ENCODE results near the gene SNIP1.
"Not testable (repeated sequence)": the region's sequence is repeated elsewhere in the genome, so short reads cannot be mapped to it uniquely, and the experiment has no call there.

DNA sequence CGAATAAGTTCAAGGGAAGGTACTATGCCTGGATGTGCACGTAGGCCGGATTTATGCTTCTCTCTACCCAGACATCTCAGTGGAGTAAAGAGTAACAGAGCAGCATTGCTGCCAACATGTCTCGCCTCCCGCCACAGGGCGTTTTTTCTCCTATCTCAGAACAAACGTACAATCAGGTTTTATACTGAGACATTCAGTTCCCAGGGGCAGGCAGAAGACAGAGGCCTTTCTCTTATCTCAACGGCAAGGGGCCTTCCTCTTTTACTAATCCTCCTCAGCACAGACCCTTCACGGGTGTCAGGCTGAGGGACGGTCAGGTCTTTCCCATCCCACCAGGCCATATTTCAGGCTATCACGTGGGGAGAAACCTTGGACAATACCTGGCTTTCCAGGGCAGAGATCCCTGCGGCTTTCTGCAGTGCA is 5.9 kb upstream of the SNIP1 start:
- TF ChIP-seq, protein P1, sequence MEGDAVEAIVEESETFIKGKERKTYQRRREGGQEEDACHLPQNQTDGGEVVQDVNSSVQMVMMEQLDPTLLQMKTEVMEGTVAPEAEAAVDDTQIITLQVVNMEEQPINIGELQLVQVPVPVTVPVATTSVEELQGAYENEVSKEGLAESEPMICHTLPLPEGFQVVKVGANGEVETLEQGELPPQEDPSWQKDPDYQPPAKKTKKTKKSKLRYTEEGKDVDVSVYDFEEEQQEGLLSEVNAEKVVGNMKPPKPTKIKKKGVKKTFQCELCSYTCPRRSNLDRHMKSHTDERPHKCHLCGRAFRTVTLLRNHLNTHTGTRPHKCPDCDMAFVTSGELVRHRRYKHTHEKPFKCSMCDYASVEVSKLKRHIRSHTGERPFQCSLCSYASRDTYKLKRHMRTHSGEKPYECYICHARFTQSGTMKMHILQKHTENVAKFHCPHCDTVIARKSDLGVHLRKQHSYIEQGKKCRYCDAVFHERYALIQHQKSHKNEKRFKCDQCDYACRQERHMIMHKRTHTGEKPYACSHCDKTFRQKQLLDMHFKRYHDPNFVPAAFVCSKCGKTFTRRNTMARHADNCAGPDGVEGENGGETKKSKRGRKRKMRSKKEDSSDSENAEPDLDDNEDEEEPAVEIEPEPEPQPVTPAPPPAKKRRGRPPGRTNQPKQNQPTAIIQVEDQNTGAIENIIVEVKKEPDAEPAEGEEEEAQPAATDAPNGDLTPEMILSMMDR (IDR thresholded peaks at IDR 0.05), result not testable (repeated sequence)
- TF ChIP-seq POLR2A, EP300 (IDR thresholded peaks at IDR 0.05): not testable (repeated sequence)
